ENCODE measurements around the gene PRR23E. TPM values are rescaled to one million over a fixed set of nuclear protein-coding genes. Genes with fewer than 3 reads are reported as not detected.

PRR23E gene
- polyA plus RNA-seq, 1 donor from 2014 or later: not detected

DNA sequence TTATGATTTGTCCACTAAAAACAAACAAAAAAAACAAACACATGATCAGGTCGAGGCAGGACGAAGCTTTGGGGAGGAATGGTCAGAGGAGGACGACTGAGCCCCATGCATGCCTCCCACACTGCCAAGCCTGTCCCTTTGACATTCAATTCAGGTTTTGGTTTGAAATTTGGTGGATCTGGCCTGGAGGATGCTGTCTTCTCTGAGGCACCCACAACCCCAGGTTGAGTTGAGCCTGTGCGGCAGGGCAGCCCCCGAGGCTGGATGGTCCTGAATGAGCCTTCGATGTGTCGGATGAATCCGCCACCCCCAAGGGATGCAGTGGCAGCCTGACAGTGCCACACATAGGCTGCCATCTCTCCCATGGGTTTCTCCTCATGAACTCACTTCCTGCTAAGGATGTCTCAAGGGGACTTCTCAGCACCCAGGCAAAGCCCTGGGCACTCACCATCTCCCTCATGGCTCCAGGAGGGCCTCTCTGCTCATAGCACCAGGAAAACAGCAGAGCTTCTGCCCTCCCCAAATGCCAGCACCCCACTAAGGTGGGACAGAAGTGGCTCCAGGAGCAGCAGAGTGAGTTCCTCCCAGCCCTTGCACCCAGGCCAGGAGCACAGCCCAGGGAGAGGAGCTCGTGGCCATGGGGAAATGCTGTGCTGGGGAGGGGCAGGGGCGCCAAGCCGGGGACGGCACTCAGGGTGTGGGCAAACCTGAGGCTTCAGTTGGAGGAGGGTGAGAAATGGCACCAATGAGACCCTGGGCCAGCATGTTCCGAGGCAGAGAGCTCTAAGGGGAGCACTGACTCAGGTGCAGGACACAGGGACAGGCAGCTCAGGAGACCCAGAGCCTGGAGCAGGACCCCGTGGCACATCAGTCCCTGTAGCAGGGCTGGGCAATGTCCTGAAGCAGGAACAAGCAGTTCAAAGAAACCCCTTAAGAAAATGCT, 18.5 kb downstream of the PRR23E start:
- Histone ChIP-seq H3K79me2 (replicated peaks; ENCODE audit: insufficient read depth, low read length) (no peaks in the 10 kb centered on the region), H2AFZ (ENCODE audit: low read depth, low read length) (no peak overlapping the region), H3F3A (ENCODE audit: insufficient read depth, low read length, poor library complexity, severe bottlenecking) (no peaks in the 10 kb centered on the region), H3K27ac (ENCODE audit: low read length) (no peak overlapping the region), H3K36me3 (ENCODE audit: insufficient read depth, low read length) (no peaks in the 10 kb centered on the region), H3K27me3 (ENCODE audit: insufficient read depth, low read depth, low read length) (no peaks in the 10 kb centered on the region), H3K9me2 (ENCODE audit: insufficient read depth, low read length) (no peaks in the 10 kb centered on the region), H3K9me3 (ENCODE audit: low read length) (no peaks in the 10 kb centered on the region), H3K4me2 (ENCODE audit: low read length) (no peak overlapping the region), H3K4me3 (ENCODE audit: low read length) (no peak overlapping the region), H4K20me1 (ENCODE audit: insufficient read depth) (no peaks in the 10 kb centered on the region), H3K9ac (ENCODE audit: low read length) (no peak overlapping the region)
- TF ChIP-seq REST (IDR thresholded peaks at IDR 0.05; ENCODE audit: borderline replicate concordance) (no peak), CTCF (IDR thresholded peaks at IDR 0.05; ENCODE audit: poor library complexity, severe bottlenecking) (no peak), TAF1 (IDR thresholded peaks at IDR 0.05; ENCODE audit: low read depth) (no peak), EP300 (conservative IDR thresholded peaks at IDR 0.05; ENCODE audit: poor library complexity, severe bottlenecking) (no peak), MXI1 (conservative IDR thresholded peaks at IDR 0.05; ENCODE audit: poor library complexity, severe bottlenecking) (no peak), RAD21 (conservative IDR thresholded peaks at IDR 0.05) (no peak), SMC3 (conservative IDR thresholded peaks at IDR 0.05; ENCODE audit: poor library complexity) (no peak), POLR2AphosphoS5 (IDR thresholded peaks at IDR 0.05) (no peak), EZH2 (IDR thresholded peaks at IDR 0.05; ENCODE audit: borderline replicate concordance, insufficient read depth, low read length, poor library complexity, severe bottlenecking) (no peak)

DNA sequence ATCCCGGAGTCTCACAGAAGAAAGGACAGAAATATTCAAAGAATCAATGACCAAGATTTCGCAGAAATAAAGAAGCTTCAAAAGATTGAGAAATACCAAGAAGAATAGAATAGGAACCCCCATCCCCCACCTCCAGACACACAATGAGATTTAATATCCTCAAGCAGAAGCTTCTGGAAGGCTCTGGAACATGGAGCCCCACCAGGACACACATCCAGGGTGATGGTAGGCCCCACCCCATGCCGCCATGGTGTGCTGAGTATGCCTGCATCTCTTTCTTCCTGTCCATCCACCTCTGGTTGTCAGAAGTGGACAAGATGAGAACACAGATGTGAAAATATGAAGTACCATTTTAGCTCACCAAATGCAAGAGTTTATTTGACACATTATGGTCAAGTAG, 19.3 kb downstream of the PRR23E start:
- no peak for TF ChIP-seq TAF1 (IDR thresholded peaks at IDR 0.05; ENCODE audit: low read depth)
- TF ChIP-seq MXI1 (conservative IDR thresholded peaks at IDR 0.05; ENCODE audit: poor library complexity, severe bottlenecking): no peak
- TF ChIP-seq CTCF (IDR thresholded peaks at IDR 0.05; ENCODE audit: poor library complexity, severe bottlenecking): no peak
- TF ChIP-seq EP300 (conservative IDR thresholded peaks at IDR 0.05; ENCODE audit: poor library complexity, severe bottlenecking): no peak
- TF ChIP-seq POLR2AphosphoS5 (IDR thresholded peaks at IDR 0.05): no peak
- no peak for TF ChIP-seq REST (IDR thresholded peaks at IDR 0.05; ENCODE audit: borderline replicate concordance)
- no peak for TF ChIP-seq RAD21 (conservative IDR thresholded peaks at IDR 0.05)
- TF ChIP-seq EZH2 (IDR thresholded peaks at IDR 0.05; ENCODE audit: borderline replicate concordance, insufficient read depth, low read length, poor library complexity, severe bottlenecking): no peak
- TF ChIP-seq SMC3 (conservative IDR thresholded peaks at IDR 0.05; ENCODE audit: poor library complexity): no peak
- no peaks in the 10 kb centered on the region for H3K79me2 ChIP-seq (replicated peaks; ENCODE audit: insufficient read depth, low read length)
- H3K9me3 ChIP-seq (ENCODE audit: low read length): no peaks in the 10 kb centered on the region
- H4K20me1 ChIP-seq (ENCODE audit: insufficient read depth): no peaks in the 10 kb centered on the region
- H3K27ac ChIP-seq (ENCODE audit: low read length): no peak overlapping the region
- H3F3A ChIP-seq (ENCODE audit: insufficient read depth, low read length, poor library complexity, severe bottlenecking): no peaks in the 10 kb centered on the region
- H3K27me3 ChIP-seq (ENCODE audit: insufficient read depth, low read depth, low read length): no peaks in the 10 kb centered on the region
- H2AFZ ChIP-seq (ENCODE audit: low read depth, low read length): no peak overlapping the region
- H3K4me3 ChIP-seq (ENCODE audit: low read length): no peak overlapping the region
- no peaks in the 10 kb centered on the region for H3K9me2 ChIP-seq (ENCODE audit: insufficient read depth, low read length)
- H3K4me2 ChIP-seq (ENCODE audit: low read length): no peak overlapping the region
- no peaks in the 10 kb centered on the region for H3K36me3 ChIP-seq (ENCODE audit: insufficient read depth, low read length)
- no peak overlapping the region for H3K9ac ChIP-seq (ENCODE audit: low read length)
